ENCODE results near the gene CHMP1A.
"Not testable (repeated sequence)": the region's sequence is repeated elsewhere in the genome, so short reads cannot be mapped to it uniquely, and the experiment has no call there.

Gene CHMP1A

GRCh38 chr16:89691986-89692569 lies 34.6 kb upstream of the CHMP1A start:
- DNase-seq = no peak

GRCh38 chr16:89691231-89691985 lies 33.9 kb upstream of the CHMP1A start:
- DNase-seq = no peak

GRCh38 chr16:89690392-89690901 lies 32.9 kb upstream of the CHMP1A start:
- DNase-seq = no peak

DNA sequence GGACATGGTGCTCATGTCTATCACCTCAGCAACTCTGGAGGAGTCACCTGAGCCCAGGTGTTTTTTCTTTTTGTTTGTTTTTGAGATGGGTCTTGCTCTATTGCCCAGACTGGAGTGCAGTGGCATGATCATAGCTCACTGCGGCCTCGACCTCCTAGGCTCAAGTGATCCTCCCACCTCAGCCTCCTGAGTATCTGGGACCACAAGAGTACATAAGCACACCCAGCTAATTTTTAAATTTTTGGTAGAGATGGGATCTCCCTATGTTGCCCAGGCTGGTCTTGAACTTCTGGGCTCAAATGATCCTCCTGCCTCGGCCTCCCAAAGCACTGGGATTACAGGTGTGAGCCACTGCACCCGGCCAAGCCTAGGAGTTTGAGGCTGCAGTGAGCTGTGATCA lies 32.1 kb upstream of the CHMP1A start:
- not testable (repeated sequence) for DNase-seq

- DNase-seq = no peak
Observed at GRCh38 chr16:89689142-89689541, 31.6 kb upstream of the CHMP1A start.

DNA sequence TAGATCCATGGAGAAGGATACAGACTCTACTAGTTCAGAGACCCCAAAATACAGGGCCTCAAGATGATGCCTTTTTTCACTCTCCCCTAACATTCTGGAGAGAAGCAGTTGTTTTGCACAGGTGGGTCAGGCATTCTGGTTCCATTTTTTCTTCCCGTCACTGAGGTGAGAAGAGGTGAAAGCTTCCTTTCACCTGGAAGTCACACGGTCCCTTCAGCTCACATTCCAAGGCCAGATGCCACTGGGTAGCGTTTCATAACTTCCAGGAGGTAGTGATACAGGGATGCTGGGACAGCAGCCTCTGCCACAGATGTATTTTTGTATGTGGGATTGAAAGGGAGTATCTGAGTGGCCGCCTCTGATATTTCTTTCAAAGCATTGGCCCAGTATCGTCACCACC lies 30.9 kb upstream of the CHMP1A start:
- no peak for DNase-seq

DNA sequence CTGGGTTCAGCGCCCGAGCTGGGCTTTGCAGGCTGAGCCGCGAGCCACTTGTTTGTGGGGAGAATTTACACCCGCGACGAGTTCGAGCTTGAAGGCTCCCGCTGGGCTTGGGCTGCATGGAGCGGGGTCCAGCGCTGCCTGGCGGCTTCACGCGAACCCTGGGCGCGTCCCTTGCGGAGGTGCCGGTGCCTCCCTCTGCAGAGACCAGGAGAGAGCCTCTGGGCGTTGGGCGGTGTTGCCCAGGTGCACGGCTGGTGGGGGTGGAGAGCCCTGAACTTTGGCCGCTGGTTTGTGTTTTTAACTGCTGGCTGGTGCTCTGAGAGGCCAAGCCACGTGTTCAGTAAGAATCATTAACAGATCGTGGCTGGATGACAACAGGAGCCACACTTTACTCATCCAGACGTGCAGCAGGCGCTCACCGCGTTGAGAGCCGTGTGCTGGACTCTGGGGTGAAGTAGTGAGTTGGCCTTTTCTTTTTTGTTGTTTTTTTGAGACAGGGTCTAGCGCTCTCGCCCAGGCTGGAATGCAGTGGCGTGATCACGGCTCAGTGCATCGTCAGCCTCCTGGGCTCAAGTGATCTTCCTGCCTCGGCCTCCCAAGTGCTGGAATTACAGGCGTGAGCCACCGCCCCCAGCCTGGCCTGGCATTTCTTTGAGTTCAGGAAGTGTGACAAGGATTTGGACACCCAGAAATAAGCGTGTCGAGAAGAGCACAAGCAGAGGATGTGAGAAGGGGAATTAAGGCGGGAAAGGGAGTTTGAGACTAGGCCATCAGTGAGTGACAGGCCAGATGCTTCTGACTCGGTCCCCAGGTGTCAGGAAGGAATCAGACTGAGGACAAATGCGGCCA lies 29.8 kb upstream of the CHMP1A start:
- no peak for DNase-seq

GRCh38 chr16:89686520-89687091 lies 29.1 kb upstream of the CHMP1A start, which contains the start of gene CDK10:
TSS of gene CDK10 (plus strand) at chr16:89686689. CDS start at chr16:89686711, 22 bp downstream.
- peak; percentile 25 to 43 for DNase-seq

DNA sequence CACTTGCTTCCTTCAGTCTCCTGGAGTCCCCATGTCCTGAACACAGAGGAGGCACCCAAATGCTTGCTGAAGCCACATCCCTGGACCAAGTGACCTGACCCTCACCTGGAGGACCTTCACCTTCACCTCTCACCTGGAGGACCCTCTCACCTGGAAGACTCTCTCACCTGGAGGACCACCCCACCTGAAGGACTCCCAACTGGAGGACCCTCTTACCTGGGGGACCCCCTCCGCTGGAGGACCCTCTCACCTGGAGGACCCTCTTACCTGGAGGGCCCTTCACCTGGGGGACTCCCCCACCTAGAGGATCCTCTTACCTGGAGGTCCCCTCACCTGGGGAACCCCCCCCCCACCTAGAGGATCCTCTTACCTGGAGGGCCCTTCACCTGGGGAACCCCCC lies 28.4 kb upstream of the CHMP1A start:
- no peak for DNase-seq

GRCh38 chr16:89678258-89678657 lies 20.8 kb upstream of the CHMP1A start:
- no peak for DNase-seq

DNA sequence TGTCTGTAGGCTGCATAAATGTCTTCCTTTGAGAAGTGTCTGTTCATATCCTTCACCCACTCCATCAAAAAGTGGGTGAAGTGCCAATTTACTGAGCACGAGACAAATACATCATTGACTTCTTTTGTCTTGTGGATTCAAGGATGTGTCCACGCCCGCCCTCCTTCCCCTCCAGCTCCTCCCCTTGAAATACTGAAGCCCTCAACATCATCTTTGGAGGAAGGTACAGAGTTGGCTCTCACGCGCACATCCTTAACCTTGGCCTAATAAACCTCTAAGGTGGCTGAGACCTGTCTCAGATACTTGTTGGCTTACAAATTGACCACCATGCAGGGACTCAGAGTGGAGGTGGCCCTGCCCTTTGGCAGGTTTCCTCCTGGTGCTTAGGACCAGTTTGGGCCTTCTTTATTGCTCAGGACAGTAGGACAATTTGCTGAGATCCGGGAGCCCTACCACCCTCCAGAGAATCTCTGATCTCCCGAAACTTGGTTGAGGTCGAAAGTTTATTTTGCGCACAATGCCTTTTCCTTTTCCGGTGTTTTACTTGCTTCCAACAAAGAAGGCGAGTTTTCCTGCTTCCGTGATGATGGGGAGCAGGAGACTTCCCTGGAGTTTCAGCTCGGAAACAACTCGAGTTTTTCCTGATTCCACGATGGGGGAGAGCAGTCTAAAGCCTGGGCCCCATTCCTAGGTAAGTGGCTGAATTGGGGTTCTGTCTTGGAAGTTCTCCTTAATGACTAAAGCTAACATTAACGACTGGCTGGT lies 14.9 kb upstream of the CHMP1A start:
- no peak for DNase-seq

DNA sequence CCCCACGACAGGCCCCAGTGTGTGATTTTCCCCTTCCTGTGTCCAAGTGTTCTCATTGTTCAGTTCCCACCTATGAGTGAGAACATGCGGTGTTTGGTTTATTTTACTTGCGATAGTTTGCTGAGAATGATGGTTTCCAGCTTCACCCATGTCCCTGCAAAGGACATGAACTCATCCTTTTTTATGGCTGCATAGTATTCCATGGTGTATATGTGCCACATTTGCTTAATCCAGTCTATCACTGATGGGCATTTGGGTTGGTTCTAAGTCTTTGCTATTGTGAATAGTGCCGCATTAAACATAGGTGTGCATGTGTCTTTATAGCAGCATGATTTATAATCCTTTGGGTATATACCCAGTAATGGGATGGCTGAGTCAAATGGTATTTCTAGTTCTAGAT lies 14.1 kb upstream of the CHMP1A start:
- DNase-seq = not testable (repeated sequence)

DNA sequence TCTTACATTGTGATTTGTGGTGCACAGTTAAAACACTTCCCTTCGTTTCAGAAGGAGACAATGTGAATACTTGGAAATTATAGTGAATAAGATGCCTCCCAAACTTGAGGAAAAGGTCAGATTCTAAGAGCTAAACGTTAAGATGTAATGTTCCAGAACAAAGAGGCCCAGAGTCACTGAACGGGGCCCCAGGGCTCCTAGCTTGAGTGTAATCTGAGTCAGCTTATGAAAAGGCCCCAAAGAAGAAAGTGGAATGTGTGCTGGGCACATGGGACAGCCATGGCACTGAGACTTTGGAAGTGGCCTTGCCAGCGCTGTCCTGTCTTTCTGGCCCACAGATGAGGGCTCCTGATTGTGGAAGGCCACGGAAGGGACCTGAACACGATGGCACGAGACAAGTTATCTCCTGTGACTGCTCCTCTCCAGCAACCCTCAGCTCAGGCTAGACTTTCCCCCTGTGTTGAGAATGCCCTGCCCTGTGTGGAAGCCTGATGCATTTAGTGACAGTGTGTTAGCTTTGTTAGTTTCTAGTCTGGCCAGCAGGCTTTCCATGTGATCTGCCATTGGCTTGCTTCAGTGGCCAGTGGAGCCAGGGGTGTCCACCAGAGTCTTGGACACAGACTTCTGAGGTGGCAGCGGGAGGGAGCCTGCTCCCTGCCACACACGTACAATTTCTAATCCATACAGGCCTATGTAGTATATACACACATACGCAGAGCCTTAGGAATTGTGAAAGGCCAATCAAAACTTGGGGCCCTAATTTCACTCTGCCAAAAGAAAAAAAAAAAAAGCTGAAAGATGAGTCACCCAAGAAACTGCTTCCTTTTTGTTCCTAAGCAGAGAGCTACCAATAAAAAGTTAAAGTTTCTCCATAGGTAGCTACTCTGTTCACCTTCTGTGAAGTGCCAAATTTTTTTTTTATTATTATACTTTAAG lies 13.3 kb upstream of the CHMP1A start:
- no peak for DNase-seq

DNA sequence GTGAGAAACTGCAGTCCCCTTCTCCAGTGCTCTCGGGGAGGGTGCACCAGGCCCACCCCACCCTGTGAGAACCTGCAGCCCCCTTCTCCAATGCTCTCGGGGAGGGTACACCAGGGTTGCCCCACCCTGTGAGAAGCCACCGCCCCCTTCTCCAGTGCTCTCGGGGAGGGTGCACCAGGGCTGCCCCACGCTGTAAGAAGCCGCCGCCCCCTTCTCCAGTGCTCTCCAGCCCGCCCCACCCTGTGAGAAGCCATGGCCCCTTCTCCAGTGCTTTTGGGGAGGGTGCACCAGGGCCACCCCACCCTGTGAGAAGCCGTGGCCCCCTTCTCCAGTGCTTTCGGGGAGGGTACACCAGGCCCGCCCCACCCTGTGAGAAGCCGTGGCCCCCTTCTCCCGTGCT lies 12.2 kb upstream of the CHMP1A start:
- DNase-seq = no peak

DNA sequence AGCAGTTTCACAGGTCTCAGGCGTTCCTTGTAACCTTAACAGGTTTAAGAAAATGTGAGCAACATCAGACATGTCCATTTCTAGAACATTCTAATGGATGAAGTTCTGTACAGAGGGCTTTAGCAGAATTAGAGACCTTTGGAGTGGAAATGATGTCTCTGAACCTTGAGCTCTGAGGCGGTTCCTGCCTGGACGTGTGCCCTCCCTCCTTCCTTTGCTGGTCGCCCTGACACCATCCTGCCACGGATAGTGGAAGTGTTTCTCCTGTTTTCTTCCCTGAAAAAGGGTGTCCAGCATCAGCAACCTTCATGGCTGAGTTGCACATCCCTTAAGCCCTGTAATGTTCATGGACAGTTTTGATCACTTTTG lies 11.3 kb upstream of the CHMP1A start:
- no peak for DNase-seq

- no peak for DNase-seq
Observed at GRCh38 chr16:89667633-89668032, 10.1 kb upstream of the CHMP1A start.

DNA sequence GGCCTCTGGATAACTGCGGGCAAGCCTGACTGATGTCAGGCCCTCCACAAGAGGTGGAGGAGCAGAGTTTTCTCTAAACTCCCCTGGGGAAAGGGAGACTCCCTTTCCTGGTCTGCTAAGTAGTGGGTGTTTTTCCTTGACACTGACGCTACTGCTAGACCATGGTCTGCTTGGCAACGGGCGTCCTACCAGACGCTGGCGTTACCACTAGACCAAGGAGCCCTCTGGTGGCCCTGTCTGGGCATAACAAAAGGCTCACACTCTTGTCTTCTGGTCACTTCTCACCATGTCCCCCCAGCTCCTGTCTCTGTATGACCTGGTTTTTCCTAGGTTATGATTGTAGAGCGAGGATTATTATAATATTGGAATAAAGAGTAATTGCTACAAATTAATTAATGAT lies 9.5 kb upstream of the CHMP1A start:
- not testable (repeated sequence) for DNase-seq

DNA sequence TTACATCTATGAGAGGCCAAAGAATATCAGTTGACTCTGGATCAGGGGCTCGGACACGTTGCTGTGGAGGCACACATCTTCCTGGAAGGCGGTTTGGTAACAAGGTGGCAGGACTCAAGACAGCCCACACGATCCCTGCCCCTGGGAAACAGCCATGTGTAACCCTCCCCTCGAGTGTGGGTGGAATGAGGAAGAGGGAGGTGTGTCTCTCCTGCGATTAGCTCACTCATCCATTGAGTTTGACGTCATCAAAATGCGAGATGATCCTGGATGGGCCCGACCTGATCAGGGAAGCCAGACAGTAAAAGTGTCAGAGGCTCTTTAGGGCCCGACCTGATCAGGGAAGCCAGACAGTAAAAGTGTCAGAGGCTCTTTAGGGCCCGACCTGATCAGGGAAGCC lies 6.7 kb upstream of the CHMP1A start:
- DNase-seq = not testable (repeated sequence)

DNA sequence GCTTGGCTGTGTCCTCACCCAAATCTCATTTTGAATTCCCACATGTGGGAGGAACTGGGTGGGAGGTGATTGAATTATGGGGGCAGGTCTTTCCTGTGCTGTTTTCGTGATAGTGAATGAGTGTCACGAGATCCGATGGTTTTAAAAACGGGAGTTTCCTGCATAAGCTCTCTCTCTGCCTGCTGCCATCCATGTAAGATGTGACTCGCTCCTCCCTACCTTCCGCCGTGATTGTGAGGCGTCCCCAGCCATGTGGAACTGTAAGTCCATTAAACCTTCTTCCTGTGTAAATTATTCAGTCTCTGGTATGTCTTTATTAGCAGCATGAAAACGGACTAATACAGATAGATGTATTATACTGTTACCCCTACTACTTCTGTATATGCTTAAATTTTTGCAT lies 3.7 kb upstream of the CHMP1A start:
- DNase-seq = no peak

GRCh38 chr16:89660146-89660545 lies 2.6 kb upstream of the CHMP1A start:
- DNase-seq = no peak

DNA sequence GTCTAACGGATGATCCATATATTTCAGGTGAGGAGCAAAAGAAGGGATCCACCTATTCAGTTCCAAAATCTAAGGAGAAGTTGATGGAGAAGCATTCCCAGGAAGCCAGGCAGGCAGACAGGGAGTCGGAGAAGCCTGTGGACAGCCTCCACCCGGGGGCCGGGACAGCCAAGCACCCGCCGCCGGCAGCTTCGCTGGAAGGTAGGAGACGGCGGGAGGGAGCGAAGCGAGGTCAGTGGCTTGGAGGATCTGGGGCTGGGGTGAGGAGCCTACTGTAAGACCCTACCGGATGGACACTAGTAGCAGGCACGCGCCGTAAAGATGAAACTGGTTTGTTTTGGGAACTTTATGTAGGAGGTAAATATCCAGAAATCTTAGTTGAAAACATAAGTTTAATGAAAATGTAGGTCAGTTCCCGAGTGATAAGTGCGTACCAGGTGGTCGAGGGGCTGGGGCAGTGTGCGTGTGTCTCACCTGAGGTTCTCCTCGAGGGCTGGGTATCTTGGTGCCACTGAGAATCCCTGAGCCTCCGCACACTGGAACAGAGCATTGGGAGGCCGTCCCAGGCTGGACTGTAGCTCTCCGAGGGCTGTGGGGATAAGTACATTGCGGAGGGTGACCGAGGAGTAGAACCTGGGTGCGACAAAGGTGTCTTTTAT lies 842 bp upstream of the CHMP1A start:
- no peak for DNase-seq
